ENCODE measurements around the gene ACO2.

- TF ChIP-seq POLR2AphosphoS5 (IDR thresholded peaks at IDR 0.05; ENCODE audit: low read depth, low read length) (no peak), POLR2A (IDR thresholded peaks at IDR 0.05; ENCODE audit: low read depth, low read length) (no peak)
Measured at GRCh38 chr22:41522813-41523212, 53.9 kb downstream of the ACO2 start.
